SU-DHL-6 (cell line): ENCODE results near the gene S100A4.

Experiments
- CTCF ChIP-seq: fragments of 200-600 bp; sonication (generic); IDR thresholded peaks from one replicate; pipeline ENCODE4 v1.5.1; 2017; ENCODE audit warnings: antibody characterized with exemption, mild to moderate bottlenecking, low read length, moderate library complexity; ENCODE audit not compliant: insufficient read depth, poor library complexity, severe bottlenecking
- EZH2phosphoT487 ChIP-seq: fragments of 200-600 bp; sonication (generic), shearing (Covaris generic); conservative IDR thresholded peaks from 2 replicates; pipeline ENCODE4 v1.6.1; 2018; ENCODE audit warnings: mild to moderate bottlenecking, antibody characterized with exemption, low read length, moderate library complexity, mixed read lengths

- no peak for TF ChIP-seq CTCF
- TF ChIP-seq EZH2phosphoT487: no peak
Observed at GRCh38 chr1:153498746-153499145, 46.9 kb downstream of the S100A4 start.
